Fibroblast of skin of scalp (primary cell): ENCODE measurements around the gene SIAH3. TPM values are rescaled to one million over a fixed set of nuclear protein-coding genes. Genes with fewer than 3 reads are reported as not detected.
"Not testable (repeated sequence)": the region's sequence is repeated elsewhere in the genome, so short reads cannot be mapped to it uniquely, and the experiment has no call there.

Experiments
- DNase-seq: peaks from one replicate; pipeline ENCODE4 v3.0.0-alpha.2; 2013
- polyA plus RNA-seq, 2 experiments: library from polyadenylated mRNA; unstranded; fragments of 120-200 nt; gene quantifications; one replicate each; pipeline ENCODE4 v1.2.1, GENCODE V29; 2013; ENCODE audit not compliant: insufficient read length in 2 of 2

SIAH3 gene
- polyA plus RNA-seq (2013, experiment 1 of 2; ENCODE audit: insufficient read length): 0.04 TPM
- polyA plus RNA-seq (2013, experiment 2 of 2; ENCODE audit: insufficient read length): 0.06 TPM

- DNase-seq: peak; percentile 52
These were observed at the start of gene SIAH3 for GRCh38 chr13:45851171-45851921. TSS of gene SIAH3 (minus strand) at chr13:45851753. CDS start at chr13:45851629, 124 bp downstream.

GRCh38 chr13:45899406-45899805 lies 47.9 kb upstream of the SIAH3 start:
- DNase-seq: no peak

GRCh38 chr13:45897562-45897961 lies 46.0 kb upstream of the SIAH3 start:
- no peak for DNase-seq

- no peak for DNase-seq
These were observed 44.7 kb upstream of the SIAH3 start for GRCh38 chr13:45896285-45896684.

GRCh38 chr13:45895881-45896280 lies 44.3 kb upstream of the SIAH3 start:
- no peak for DNase-seq

- no peak for DNase-seq
These were observed 41.0 kb upstream of the SIAH3 start for GRCh38 chr13:45892513-45892912.

- DNase-seq: no peak
These were observed 38.2 kb upstream of the SIAH3 start for GRCh38 chr13:45889590-45890243.

- no peak for DNase-seq
These were observed 34.9 kb upstream of the SIAH3 start for GRCh38 chr13:45886466-45886865.

- DNase-seq: no peak
These were observed 33.6 kb upstream of the SIAH3 start for GRCh38 chr13:45885194-45885593.

- DNase-seq: peak; percentile 27
These were observed 31.1 kb upstream of the SIAH3 start for GRCh38 chr13:45882626-45883025.

- DNase-seq: no peak
These were observed 29.8 kb upstream of the SIAH3 start for GRCh38 chr13:45881353-45881752.

GRCh38 chr13:45880242-45880641 lies 28.7 kb upstream of the SIAH3 start:
- DNase-seq: no peak

GRCh38 chr13:45879666-45880065 lies 28.1 kb upstream of the SIAH3 start:
- no peak for DNase-seq

GRCh38 chr13:45878966-45879365 lies 27.4 kb upstream of the SIAH3 start:
- no peak for DNase-seq

GRCh38 chr13:45876781-45877180 lies 25.2 kb upstream of the SIAH3 start:
- no peak for DNase-seq

- DNase-seq: no peak
These were observed 24.4 kb upstream of the SIAH3 start for GRCh38 chr13:45875951-45876350.

GRCh38 chr13:45873491-45874325 lies 22.2 kb upstream of the SIAH3 start:
- peak; percentile 63 for DNase-seq

GRCh38 chr13:45872566-45872965 lies 21.0 kb upstream of the SIAH3 start:
- DNase-seq: no peak

GRCh38 chr13:45871201-45871600 lies 19.6 kb upstream of the SIAH3 start:
- DNase-seq: not testable (repeated sequence)

- DNase-seq: no peak
These were observed 18.7 kb upstream of the SIAH3 start for GRCh38 chr13:45870232-45870631.

- DNase-seq: no peak
These were observed 13.9 kb upstream of the SIAH3 start for GRCh38 chr13:45865414-45865813.

GRCh38 chr13:45863709-45864590 lies 12.4 kb upstream of the SIAH3 start:
- DNase-seq: no peak
